Nephron (organoid): ENCODE measurements around the gene ELP5.

Experiments used
- H3K27ac Mint-ChIP-seq, 3 experiments: 2 replicates each; pipeline ENCODE4 v1.8.0; 2020; ENCODE audit warnings: mixed read lengths in 3 of 3, mild to moderate bottlenecking in 2 of 3, moderate library complexity in 1 of 3
- H3K27me3 Mint-ChIP-seq: 2 replicates; pipeline ENCODE4 v1.8.0; 2021; ENCODE audit warnings: low read depth, mild to moderate bottlenecking, moderate library complexity, mixed read lengths
- H3K36me3 Mint-ChIP-seq: 2 replicates; pipeline ENCODE4 v1.8.0; 2020; ENCODE audit warnings: low read depth, mixed read lengths
- H3K4me1 Mint-ChIP-seq: 2 replicates; pipeline ENCODE4 v1.8.0; 2020; ENCODE audit warnings: mixed read lengths
- H3K4me3 Mint-ChIP-seq, 3 experiments: 2 replicates each; pipeline ENCODE4 v1.8.0; 2020; ENCODE audit warnings: mild to moderate bottlenecking in 3 of 3, mixed read lengths in 3 of 3, moderate library complexity in 2 of 3
- H3K9me3 Mint-ChIP-seq: 2 replicates; pipeline ENCODE4 v1.8.0; 2020; ENCODE audit warnings: mixed read lengths
- TF ChIP-seq, protein P1 (sequence below), 3 experiments: fragments of 200-600 bp; sonication (generic); IDR thresholded peaks; one replicate each; pipeline ENCODE4 v1.5.0; 2021; ENCODE audit warnings: antibody characterized with exemption in 3 of 3; ENCODE audit not compliant: unreplicated experiment in 3 of 3

The ELP5 gene

DNA sequence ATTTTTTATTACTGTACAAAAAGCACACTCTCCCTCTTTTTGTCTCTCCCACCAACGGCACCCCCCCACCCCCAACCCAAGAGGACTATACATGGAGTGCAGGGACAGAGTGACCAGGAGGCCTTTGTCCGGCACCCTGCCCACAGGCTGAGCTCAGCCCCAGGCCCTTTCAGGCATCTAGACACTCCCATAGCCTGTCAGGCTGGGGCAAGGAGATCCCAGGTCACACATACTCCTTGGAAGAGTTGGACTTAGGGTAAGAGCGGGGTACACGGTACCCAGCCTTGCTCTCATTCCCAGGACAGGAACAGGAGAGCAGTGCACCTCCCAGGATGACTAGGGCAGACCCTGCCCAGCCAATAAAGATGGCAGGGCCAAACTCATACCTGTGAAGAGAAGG is 8.1 kb downstream of the ELP5 start:
- H3K36me3 Mint-ChIP-seq = peaks cover 32% of the 10 kb centered on the region
- H3K27me3 Mint-ChIP-seq = peaks cover 61% of the 10 kb centered on the region
- peaks cover 11% of the 10 kb centered on the region for H3K4me1 Mint-ChIP-seq
- H3K27ac Mint-ChIP-seq = peak overlapping the region in 2 of 3 experiments; percentile 18 to 37
- no peaks in the 10 kb centered on the region for H3K9me3 Mint-ChIP-seq
- H3K4me3 Mint-ChIP-seq = peak overlapping the region; percentile 54 to 76 (median 63)
- TF ChIP-seq, protein P1, sequence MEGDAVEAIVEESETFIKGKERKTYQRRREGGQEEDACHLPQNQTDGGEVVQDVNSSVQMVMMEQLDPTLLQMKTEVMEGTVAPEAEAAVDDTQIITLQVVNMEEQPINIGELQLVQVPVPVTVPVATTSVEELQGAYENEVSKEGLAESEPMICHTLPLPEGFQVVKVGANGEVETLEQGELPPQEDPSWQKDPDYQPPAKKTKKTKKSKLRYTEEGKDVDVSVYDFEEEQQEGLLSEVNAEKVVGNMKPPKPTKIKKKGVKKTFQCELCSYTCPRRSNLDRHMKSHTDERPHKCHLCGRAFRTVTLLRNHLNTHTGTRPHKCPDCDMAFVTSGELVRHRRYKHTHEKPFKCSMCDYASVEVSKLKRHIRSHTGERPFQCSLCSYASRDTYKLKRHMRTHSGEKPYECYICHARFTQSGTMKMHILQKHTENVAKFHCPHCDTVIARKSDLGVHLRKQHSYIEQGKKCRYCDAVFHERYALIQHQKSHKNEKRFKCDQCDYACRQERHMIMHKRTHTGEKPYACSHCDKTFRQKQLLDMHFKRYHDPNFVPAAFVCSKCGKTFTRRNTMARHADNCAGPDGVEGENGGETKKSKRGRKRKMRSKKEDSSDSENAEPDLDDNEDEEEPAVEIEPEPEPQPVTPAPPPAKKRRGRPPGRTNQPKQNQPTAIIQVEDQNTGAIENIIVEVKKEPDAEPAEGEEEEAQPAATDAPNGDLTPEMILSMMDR (IDR thresholded peaks at IDR 0.05; ENCODE audit: unreplicated experiment in 3 of 3) = no peak

DNA sequence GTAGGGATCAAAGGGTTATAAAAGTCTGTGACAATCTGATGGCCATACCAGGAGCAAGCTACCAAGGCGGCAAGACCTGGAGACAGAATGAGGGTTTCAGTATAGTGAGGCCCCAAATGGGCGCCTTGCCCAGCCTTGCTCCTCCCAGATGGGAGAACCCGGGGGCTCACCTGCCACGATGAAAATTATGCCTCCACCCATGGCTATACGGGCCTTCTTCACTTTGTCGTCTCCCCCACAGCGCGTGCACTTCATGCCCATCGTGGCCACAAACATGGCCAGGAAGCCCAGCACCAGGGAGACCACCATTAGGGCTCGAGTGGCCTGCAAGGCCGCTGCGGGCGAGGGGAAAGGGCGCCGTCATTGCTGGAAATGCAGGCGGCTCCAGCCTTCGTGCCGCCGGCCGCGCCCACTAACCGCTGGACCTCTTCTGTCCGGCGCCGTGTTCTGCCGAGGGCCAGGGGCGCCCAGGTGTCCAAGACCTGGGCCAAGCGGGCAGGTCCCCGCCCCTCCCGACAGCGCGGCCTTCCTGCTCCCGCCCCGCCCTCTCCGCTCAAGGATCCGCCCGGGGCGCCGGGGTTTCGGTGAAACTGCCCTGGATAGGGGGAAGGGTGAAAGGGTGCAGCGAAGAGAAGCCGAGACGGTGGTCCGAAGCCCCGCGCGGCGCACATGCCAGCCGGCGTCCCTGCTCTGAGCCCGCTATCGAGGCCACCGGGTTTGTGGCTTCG is 8.8 kb downstream of the ELP5 start:
- H3K4me1 Mint-ChIP-seq = peaks cover 11% of the 10 kb centered on the region
- peak overlapping the region; percentile 54 to 77 (median 76) for H3K4me3 Mint-ChIP-seq
- TF ChIP-seq, protein P1 (IDR thresholded peaks at IDR 0.05; ENCODE audit: unreplicated experiment in 3 of 3) = no peak
- H3K27me3 Mint-ChIP-seq = peaks cover 68% of the 10 kb centered on the region
- no peaks in the 10 kb centered on the region for H3K9me3 Mint-ChIP-seq
- peak overlapping the region in 2 of 3 experiments; percentile 18 to 75 for H3K27ac Mint-ChIP-seq
- peaks cover 32% of the 10 kb centered on the region for H3K36me3 Mint-ChIP-seq

DNA sequence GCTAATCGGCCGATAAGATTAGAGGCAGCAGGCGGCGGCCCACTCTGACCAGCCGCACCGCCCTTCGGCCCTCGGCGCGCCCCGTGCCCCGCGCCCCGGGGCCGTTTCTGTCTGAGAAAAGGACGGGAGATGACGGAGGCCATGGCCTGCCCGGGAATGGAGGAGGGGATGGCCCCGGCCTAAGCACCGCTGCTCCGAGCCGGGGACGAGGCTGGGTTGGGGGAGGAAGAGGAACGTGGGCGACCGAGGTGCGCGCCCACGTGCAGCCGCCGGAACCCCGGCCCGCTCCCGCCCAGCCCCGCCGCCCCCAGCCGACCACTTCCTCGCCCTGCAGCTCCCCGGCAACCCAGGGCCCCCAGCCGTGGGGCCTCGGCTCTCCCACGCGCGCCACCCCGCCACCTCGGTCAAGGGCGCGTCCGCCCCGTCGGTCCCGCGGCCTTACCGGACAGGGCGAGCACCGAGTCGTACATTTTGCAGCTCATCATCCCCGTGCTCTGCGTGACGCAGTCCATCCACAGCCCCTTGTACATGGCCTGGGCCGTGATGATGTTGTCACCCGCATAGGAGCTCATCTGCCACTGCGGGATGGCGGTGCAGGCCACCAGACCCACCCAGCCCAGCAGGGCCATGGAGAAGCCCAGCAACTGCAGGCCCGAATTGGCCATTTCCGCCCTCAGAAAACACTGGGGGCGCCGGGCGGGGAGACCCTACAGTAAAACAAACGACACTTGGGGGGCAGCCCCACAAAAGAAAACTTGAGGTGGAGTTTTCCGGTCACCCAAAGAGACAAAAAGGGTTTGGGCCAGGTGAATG is 9.6 kb downstream of the ELP5 start:
- Mint-ChIP-seq H3K36me3 (peaks cover 27% of the 10 kb centered on the region), H3K9me3 (no peaks in the 10 kb centered on the region), H3K4me3 (peak overlapping the region; percentile 77 to 90 (median 80)), H3K27me3 (peaks cover 74% of the 10 kb centered on the region), H3K27ac (peak overlapping the region in 1 of 3 experiments; percentile 84), H3K4me1 (peaks cover 11% of the 10 kb centered on the region)
- TF ChIP-seq, protein P1 (IDR thresholded peaks at IDR 0.05; ENCODE audit: unreplicated experiment in 3 of 3) = no peak

DNA sequence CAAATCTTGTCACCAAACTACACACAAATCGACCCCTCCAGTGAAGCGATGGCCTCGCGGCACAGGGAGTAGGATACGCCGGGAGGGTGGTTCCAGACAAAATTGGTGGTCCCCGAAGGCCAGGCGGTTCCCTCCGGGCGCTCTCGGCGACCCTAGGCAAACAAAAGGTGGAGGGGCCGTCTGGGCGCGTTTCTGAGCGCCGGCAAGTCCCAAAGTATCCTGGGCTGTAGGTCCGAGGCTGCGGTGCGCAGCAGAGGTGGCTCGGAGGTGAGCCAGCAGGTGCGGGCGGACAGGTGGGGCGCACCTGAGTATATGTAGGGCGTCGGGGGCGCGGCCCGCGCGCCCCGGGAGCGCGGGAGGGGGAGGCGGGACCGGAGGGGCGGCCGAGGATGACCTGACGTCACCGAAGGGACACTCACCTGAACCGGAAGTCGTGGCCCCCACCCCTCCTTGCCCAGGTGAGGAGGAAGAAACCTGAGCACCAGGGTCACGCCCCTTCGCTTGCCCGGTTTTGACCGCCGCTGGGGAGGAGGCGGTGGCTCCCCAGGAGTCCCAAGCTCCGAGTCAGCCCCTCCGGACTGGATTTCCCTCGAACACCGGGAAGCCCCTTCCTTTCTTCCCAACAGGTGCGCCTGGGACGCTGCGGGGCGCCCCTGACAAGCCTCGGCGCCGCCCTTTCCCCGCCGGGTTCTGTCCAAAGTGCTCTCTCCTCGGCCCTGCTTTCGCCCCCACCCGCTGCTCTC is 10.3 kb downstream of the ELP5 start, which contains the start of gene CLDN7:
Gene CLDN7 (minus strand): TSS at position 287 of the 743 bp plus-strand sequence. CDS start 435 bp downstream, outside the sequence.
- peaks cover 78% of the 10 kb centered on the region for H3K27me3 Mint-ChIP-seq
- H3K36me3 Mint-ChIP-seq = peaks cover 19% of the 10 kb centered on the region
- no peaks in the 10 kb centered on the region for H3K9me3 Mint-ChIP-seq
- peaks cover 11% of the 10 kb centered on the region for H3K4me1 Mint-ChIP-seq
- peak within 1 kb of the TSS; percentile 70 to 98 (median 91) for H3K27ac Mint-ChIP-seq
- TF ChIP-seq, protein P1 (IDR thresholded peaks at IDR 0.05; ENCODE audit: unreplicated experiment in 3 of 3) = no peak
- peak within 1 kb of the TSS; percentile 80 to 90 (median 89) for H3K4me3 Mint-ChIP-seq

DNA sequence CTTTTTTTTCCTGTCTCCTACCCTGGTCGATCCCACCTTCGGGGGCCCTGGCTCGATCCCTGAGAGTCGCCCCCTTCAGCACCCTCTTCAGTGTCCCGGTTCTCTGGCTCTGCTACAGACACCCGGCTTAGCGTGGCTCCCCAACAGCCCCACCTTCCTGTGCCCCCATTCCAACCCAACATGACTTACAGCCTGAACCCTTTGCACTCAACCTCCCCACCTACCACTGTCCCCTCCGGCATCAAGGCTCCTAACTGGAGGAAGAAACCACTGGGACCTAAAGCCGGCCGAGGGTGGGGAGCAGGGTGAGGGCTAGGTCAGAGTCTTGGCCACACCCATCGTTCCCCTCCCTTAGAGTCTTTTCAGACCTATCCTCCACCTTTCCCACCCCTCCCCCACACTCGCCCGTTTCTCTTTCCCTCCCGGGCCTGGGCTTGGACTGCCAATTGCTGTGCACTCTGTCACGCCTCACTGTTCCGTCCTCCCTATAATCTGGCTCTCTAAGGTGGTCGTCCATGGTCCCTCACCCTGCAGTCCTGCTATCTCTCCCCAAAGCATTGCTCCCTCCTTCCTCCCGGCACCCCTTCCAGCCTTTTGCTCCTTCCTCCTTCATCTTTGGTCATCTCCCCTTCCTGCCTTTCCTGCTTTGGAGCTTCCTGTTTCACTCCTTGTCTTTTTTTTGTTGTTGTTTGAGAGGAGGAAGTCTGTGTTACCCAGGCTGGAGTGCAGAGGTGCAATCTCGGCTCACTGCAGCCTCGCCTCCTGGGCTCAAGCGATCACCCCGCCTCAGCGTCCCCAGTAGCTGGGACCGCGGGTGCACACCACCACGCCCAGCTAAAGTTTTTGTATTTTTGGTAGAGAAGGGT is 11.2 kb downstream of the ELP5 start:
- TF ChIP-seq, protein P1 (IDR thresholded peaks at IDR 0.05; ENCODE audit: unreplicated experiment in 3 of 3) = no peak
- Mint-ChIP-seq H3K4me3 (peak overlapping the region; percentile 49 to 90 (median 89)), H3K27me3 (peaks cover 78% of the 10 kb centered on the region), H3K27ac (peak overlapping the region; percentile 70 to 98 (median 91)), H3K9me3 (no peaks in the 10 kb centered on the region), H3K4me1 (peaks cover 11% of the 10 kb centered on the region), H3K36me3 (peaks cover 15% of the 10 kb centered on the region)
